ENCODE results near the gene P4HB. TPM values are rescaled to one million over a fixed set of nuclear protein-coding genes. Genes with fewer than 3 reads are reported as not detected.
"Not testable (repeated sequence)": the region's sequence is repeated elsewhere in the genome, so short reads cannot be mapped to it uniquely, and the experiment has no call there.

The P4HB gene
- total RNA-seq, 1 experiment from 2014 or later, result 759 TPM

- no TSS peak for BruUV-seq (replicated peaks)
- in situ Hi-C loops (cut with HindIII; ENCODE audit: low pct_unique_long_range_greater_than_20kb, low sequenced_read_pairs) (no loop called here), intact Hi-C loops (cut with micrococcal nuclease; ENCODE audit: unreplicated experiment) (no loop called here)
- POLR2A ChIA-PET, result interaction anchor here (0.6 kb wide), 1 partner anchor 532 kb away, joined by 5 read pairs; no protein-coding TSS in a partner anchor
- H3K36me3 ChIP-seq (ENCODE audit: control insufficient read depth, insufficient read depth, low read length), result peaks cover 5% of the 10 kb centered on the region; the same call in 1 of the 2 replicates
- peak; percentile 3; the same call in 1 of the 2 replicates for ATAC-seq
- DNase-seq (ENCODE audit: low read depth, low spot score), result no peak
- no peaks in the 10 kb centered on the region for H3K27me3 ChIP-seq (ENCODE audit: control insufficient read depth, insufficient read depth, low read length)
- TF ChIP-seq POLR2AphosphoS5 (IDR thresholded peaks at IDR 0.05; ENCODE audit: low read depth, low read length), result no peak
- TF ChIP-seq SIN3A (IDR thresholded peaks at IDR 0.05; ENCODE audit: borderline replicate concordance, insufficient read depth, low read depth, low read length), result no peak
- no peak for TF ChIP-seq TCF7L2 (IDR thresholded peaks at IDR 0.05; ENCODE audit: low read depth, low read length)
- no peak for TF ChIP-seq CTCF (IDR thresholded peaks at IDR 0.05)
- no peak for TF ChIP-seq REST (IDR thresholded peaks at IDR 0.05; ENCODE audit: insufficient read depth in 1 of 2, low read depth in 2 of 2, low read length in 1 of 2)
- H3K4me1 ChIP-seq (ENCODE audit: control insufficient read depth, insufficient read depth, low read length), result 0 out of 2 replicates have a peak, but pooled peaks cover 4% of the 10 kb centered on the region
- no peak overlapping the region for H3K27ac ChIP-seq (ENCODE audit: low read length)
- H3K4me3 ChIP-seq (ENCODE audit: low read depth in 2 of 2, low read length in 2 of 2), result no peak overlapping the region
- no peaks in the 10 kb centered on the region for H3K9me3 ChIP-seq (ENCODE audit: control insufficient read depth, insufficient read depth, low read depth, low read length)
- CTCF ChIA-PET, result no interaction called here
These were observed 19.2 kb downstream of the P4HB start for GRCh38 chr17:81840826-81841778.

- H3K4me1 ChIP-seq (ENCODE audit: control insufficient read depth, insufficient read depth, low read length); intact Hi-C loops (cut with micrococcal nuclease; ENCODE audit: unreplicated experiment); CTCF ChIA-PET; H3K9me3 ChIP-seq (ENCODE audit: control insufficient read depth, insufficient read depth, low read depth, low read length); BruUV-seq (replicated peaks); H3K4me3 ChIP-seq (ENCODE audit: low read depth in 2 of 2, low read length in 2 of 2); ATAC-seq; H3K27ac ChIP-seq (ENCODE audit: low read length); H3K36me3 ChIP-seq (ENCODE audit: control insufficient read depth, insufficient read depth, low read length); in situ Hi-C loops (cut with HindIII; ENCODE audit: low pct_unique_long_range_greater_than_20kb, low sequenced_read_pairs); H3K27me3 ChIP-seq (ENCODE audit: control insufficient read depth, insufficient read depth, low read length); DNase-seq (ENCODE audit: low read depth, low spot score): not testable (repeated sequence)
- POLR2A ChIA-PET, result interaction anchor here (0.5 kb wide), 1 partner anchor 228 kb away, joined by 5 read pairs; no protein-coding TSS in a partner anchor
These were observed 20.3 kb downstream of the P4HB start for GRCh38 chr17:81840059-81840458.

GRCh38 chr17:81839301-81839700, 21.0 kb downstream of the P4HB start:
- TF ChIP-seq CTCF (IDR thresholded peaks at IDR 0.05), result no peak
- no peak for TF ChIP-seq TCF7L2 (IDR thresholded peaks at IDR 0.05; ENCODE audit: low read depth, low read length)
- TF ChIP-seq POLR2AphosphoS5 (IDR thresholded peaks at IDR 0.05; ENCODE audit: low read depth, low read length), result no peak
- no peak for TF ChIP-seq REST (IDR thresholded peaks at IDR 0.05; ENCODE audit: insufficient read depth in 1 of 2, low read depth in 2 of 2, low read length in 1 of 2)
- TF ChIP-seq SIN3A (IDR thresholded peaks at IDR 0.05; ENCODE audit: borderline replicate concordance, insufficient read depth, low read depth, low read length), result no peak
- no peak for ATAC-seq

More at GRCh38 chr17:81839301-81839700, 21.0 kb downstream of the P4HB start:
- Histone ChIP-seq H3K27ac (ENCODE audit: low read length) (no peak overlapping the region), H3K4me3 (ENCODE audit: low read depth in 2 of 2, low read length in 2 of 2) (no peak overlapping the region), H3K9me3 (ENCODE audit: control insufficient read depth, insufficient read depth, low read depth, low read length) (no peaks in the 10 kb centered on the region), H3K4me1 (ENCODE audit: control insufficient read depth, insufficient read depth, low read length) (0 out of 2 replicates have a peak, but pooled peaks cover 4% of the 10 kb centered on the region), H3K36me3 (ENCODE audit: control insufficient read depth, insufficient read depth, low read length) (no peaks in the 10 kb centered on the region), H3K27me3 (ENCODE audit: control insufficient read depth, insufficient read depth, low read length) (no peaks in the 10 kb centered on the region)
- in situ Hi-C loops (cut with HindIII; ENCODE audit: low pct_unique_long_range_greater_than_20kb, low sequenced_read_pairs), result no loop called here
- BruUV-seq (replicated peaks), result no TSS peak
- ChIA-PET CTCF (no interaction called here), POLR2A (no interaction called here)
- no peak for DNase-seq (ENCODE audit: low read depth, low spot score)
- intact Hi-C loops (cut with micrococcal nuclease; ENCODE audit: unreplicated experiment), result no loop called here
